Measurements from ENCODE around the gene WFIKKN2.

DNA sequence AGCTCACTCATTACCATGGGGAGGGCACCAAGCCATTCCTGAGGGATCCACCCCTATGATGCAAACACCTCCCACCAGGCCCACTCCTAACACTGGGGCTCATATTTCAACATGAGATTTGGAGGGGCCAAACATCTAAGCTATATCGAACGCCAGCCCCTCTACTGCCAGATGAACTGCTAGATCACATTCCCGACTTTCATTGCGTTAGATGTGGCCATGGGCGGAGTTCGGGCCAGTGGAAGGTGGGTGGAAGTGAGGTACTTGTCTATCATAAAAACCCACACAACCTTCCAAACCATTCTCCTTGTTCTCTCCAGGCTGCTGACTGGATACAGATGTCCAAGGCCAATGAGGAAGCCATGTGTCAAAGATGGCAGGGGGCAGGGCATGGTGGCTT lies 41.0 kb upstream of the WFIKKN2 start:
- TF ChIP-seq NFRKB (IDR thresholded peaks at IDR 0.05) (no peak), TARDBP (IDR thresholded peaks at IDR 0.05) (no peak), SUZ12 (IDR thresholded peaks at IDR 0.05) (no peak), ELF4 (IDR thresholded peaks at IDR 0.05) (no peak), FOXM1 (IDR thresholded peaks at IDR 0.05; ENCODE audit: borderline replicate concordance) (no peak), ZNF384 (IDR thresholded peaks at IDR 0.05) (no peak)

Measured in HEK293T (cell line).